ELR (cell line): Measurements from ENCODE around the gene TDRD3.

Experiments used
- DNase-seq: peaks from one replicate; pipeline ENCODE4 v3.0.0-alpha.2; 2015; ENCODE audit warnings: low read depth

Gene TDRD3

GRCh38 chr13:60454425-60454824 lies 57.4 kb downstream of the TDRD3 start:
- no peak for DNase-seq

- DNase-seq = no peak
Measured at GRCh38 chr13:60463787-60464186, 66.8 kb downstream of the TDRD3 start.

GRCh38 chr13:60467098-60467497 lies 70.1 kb downstream of the TDRD3 start:
- DNase-seq = no peak

- no peak for DNase-seq
Measured at GRCh38 chr13:60479273-60479672, 82.3 kb downstream of the TDRD3 start.

GRCh38 chr13:60482012-60482411 lies 85.0 kb downstream of the TDRD3 start:
- no peak for DNase-seq

- no peak for DNase-seq
Measured at GRCh38 chr13:60484865-60485264, 87.8 kb downstream of the TDRD3 start.

GRCh38 chr13:60491531-60491930 lies 94.5 kb downstream of the TDRD3 start:
- DNase-seq = no peak

- DNase-seq = no peak
Measured at GRCh38 chr13:60492187-60492586, 95.2 kb downstream of the TDRD3 start.

- DNase-seq = no peak
Measured at GRCh38 chr13:60494296-60494695, 97.3 kb downstream of the TDRD3 start.

GRCh38 chr13:60501236-60501635 lies 104.2 kb downstream of the TDRD3 start:
- DNase-seq = no peak

- DNase-seq = peak; percentile 49
Measured at GRCh38 chr13:60509601-60510386, 112.8 kb downstream of the TDRD3 start.

GRCh38 chr13:60511637-60512036 lies 114.6 kb downstream of the TDRD3 start:
- no peak for DNase-seq

- DNase-seq = no peak
Measured at GRCh38 chr13:60514891-60515290, 117.9 kb downstream of the TDRD3 start.

- no peak for DNase-seq
Measured at GRCh38 chr13:60519496-60519895, 122.5 kb downstream of the TDRD3 start.

GRCh38 chr13:60520902-60521569 lies 124.0 kb downstream of the TDRD3 start:
- no peak for DNase-seq

GRCh38 chr13:60538566-60538965 lies 141.5 kb downstream of the TDRD3 start:
- DNase-seq = no peak

GRCh38 chr13:60540276-60540675 lies 143.3 kb downstream of the TDRD3 start:
- DNase-seq = no peak

- DNase-seq = peak; percentile 36
Measured at GRCh38 chr13:60562096-60562780, 165.2 kb downstream of the TDRD3 start.

- DNase-seq = no peak
Measured at GRCh38 chr13:60571571-60571970, 174.6 kb downstream of the TDRD3 start.

- peak; percentile 79 for DNase-seq
Measured at GRCh38 chr13:60572003-60572798, 175.2 kb downstream of the TDRD3 start.

- DNase-seq = no peak
Measured at GRCh38 chr13:60572855-60573254, 175.8 kb downstream of the TDRD3 start.

GRCh38 chr13:60574735-60575134 lies 177.7 kb downstream of the TDRD3 start:
- DNase-seq = no peak
